HEK293 (cell line): Measurements from ENCODE around the gene C17orf67.
A peak's percentile ranks its signal among the peaks of the same experiment; 100 is the strongest.

ENCODE experiments used
- CTCF ChIA-PET: fragments of 350-600 bp; formaldehyde crosslinking; extraction: SDS; loops from one replicate; lab custom pipeline; 2021; ENCODE audit warnings: antibody characterized with exemption; lab: Yijun Ruan, JAX
- POLR2A ChIA-PET: fragments of 300-600 bp; formaldehyde crosslinking; extraction: SDS; loops from one replicate; lab custom pipeline; 2020; ENCODE audit warnings: antibody characterized with exemption, inconsistent platforms; lab: Yijun Ruan, JAX
- H3K27ac ChIP-seq: fragments of 200-500 bp; sonication (Bioruptor generic); 2 replicates; pipeline ENCODE4 v1.5.1; 2014; ENCODE audit warnings: low read depth, low read length, control low read depth, inconsistent platforms; ENCODE audit errors: extremely low read depth
- H3K36me3 ChIP-seq, 2 experiments: fragments of 200-500 bp in 1 of 2; sonication (Bioruptor generic) in 1 of 2; 1 replicate in 1 of 2; 2 replicates in 1 of 2; pipeline ENCODE4 v1.5.1; 2014 to 2017; ENCODE audit warnings: inconsistent platforms in 2 of 2, low read length in 2 of 2; ENCODE audit not compliant: control insufficient read depth in 2 of 2, insufficient read depth in 1 of 2
- H3K4me1 ChIP-seq: fragments of 200-500 bp; sonication (Bioruptor generic); 2 replicates; pipeline ENCODE4 v1.5.1; 2014; ENCODE audit warnings: mild to moderate bottlenecking, low read length, inconsistent platforms; ENCODE audit not compliant: control insufficient read depth, insufficient read depth
- H3K4me3 ChIP-seq: 2 replicates; pipeline ENCODE4 v1.5.1; 2011; ENCODE audit warnings: low read depth, mild to moderate bottlenecking, control low read depth, low read length, moderate library complexity
- H3K9me3 ChIP-seq: fragments of 200-500 bp; sonication (Bioruptor generic); 2 replicates; pipeline ENCODE4 v1.5.1; 2014; ENCODE audit warnings: low read depth, low read length, inconsistent platforms; ENCODE audit not compliant: control insufficient read depth, insufficient read depth
- ATF2 ChIP-seq: fragments of 450-650 bp; formaldehyde crosslinking; IDR thresholded peaks from 2 replicates; pipeline ENCODE4 v1.5.1; 2016; ENCODE audit warnings: missing biosample characterization, missing genetic modification characterization, low read depth
- KLF9 ChIP-seq: fragments of 450-650 bp; formaldehyde crosslinking; IDR thresholded peaks from 2 replicates; pipeline ENCODE4 v1.5.1; 2016; ENCODE audit warnings: missing biosample characterization, missing genetic modification characterization, low read depth
- PATZ1 ChIP-seq: fragments of 450-650 bp; formaldehyde crosslinking; IDR thresholded peaks from 2 replicates; pipeline ENCODE4 v1.5.1; 2016; ENCODE audit warnings: missing biosample characterization, missing genetic modification characterization
- TSHZ1 ChIP-seq: fragments of 450-650 bp; formaldehyde crosslinking; IDR thresholded peaks from 2 replicates; pipeline ENCODE4 v1.5.1; 2016; ENCODE audit warnings: missing biosample characterization, missing genetic modification characterization, borderline replicate concordance
- ZFP3 ChIP-seq: fragments of 450-650 bp; formaldehyde crosslinking; IDR thresholded peaks from 2 replicates; pipeline ENCODE4 v1.5.1; 2016; ENCODE audit warnings: low read depth, missing biosample characterization, missing genetic modification characterization
- ZNF19 ChIP-seq: fragments of 450-650 bp; formaldehyde crosslinking; IDR thresholded peaks from 2 replicates; pipeline ENCODE4; 2016; ENCODE audit warnings: missing biosample characterization, missing genetic modification characterization, low read depth
- ZNF248 ChIP-seq: fragments of 450-650 bp; formaldehyde crosslinking; IDR thresholded peaks from 2 replicates; pipeline ENCODE4 v1.5.1; 2017; ENCODE audit warnings: missing biosample characterization, missing genetic modification characterization
- ZNF366 ChIP-seq: fragments of 450-650 bp; formaldehyde crosslinking; conservative IDR thresholded peaks from 2 replicates; pipeline ENCODE4 v1.5.1; 2016; ENCODE audit warnings: missing biosample characterization, missing genetic modification characterization
- ZNF423 ChIP-seq: fragments of 450-650 bp; formaldehyde crosslinking; IDR thresholded peaks from 2 replicates; pipeline ENCODE4 v1.5.1; 2016; ENCODE audit warnings: missing biosample characterization, missing genetic modification characterization
- ZNF76 ChIP-seq: fragments of 450-650 bp; formaldehyde crosslinking; IDR thresholded peaks from 2 replicates; pipeline ENCODE4; 2016; ENCODE audit warnings: low read depth, missing biosample characterization, missing genetic modification characterization, borderline replicate concordance
- ZNF777 ChIP-seq: fragments of 450-650 bp; formaldehyde crosslinking; IDR thresholded peaks from 2 replicates; pipeline ENCODE4 v1.5.1; 2017; ENCODE audit warnings: missing biosample characterization, missing genetic modification characterization, borderline replicate concordance
- ZNF837 ChIP-seq: fragments of 450-650 bp; formaldehyde crosslinking; IDR thresholded peaks from 2 replicates; pipeline ENCODE4 v1.5.1; 2016; ENCODE audit warnings: missing biosample characterization, missing genetic modification characterization
- ZXDB ChIP-seq: fragments of 450-650 bp; formaldehyde crosslinking; IDR thresholded peaks from 2 replicates; pipeline ENCODE4 v1.5.1; 2016; ENCODE audit warnings: missing biosample characterization, missing genetic modification characterization

Gene C17orf67

DNA sequence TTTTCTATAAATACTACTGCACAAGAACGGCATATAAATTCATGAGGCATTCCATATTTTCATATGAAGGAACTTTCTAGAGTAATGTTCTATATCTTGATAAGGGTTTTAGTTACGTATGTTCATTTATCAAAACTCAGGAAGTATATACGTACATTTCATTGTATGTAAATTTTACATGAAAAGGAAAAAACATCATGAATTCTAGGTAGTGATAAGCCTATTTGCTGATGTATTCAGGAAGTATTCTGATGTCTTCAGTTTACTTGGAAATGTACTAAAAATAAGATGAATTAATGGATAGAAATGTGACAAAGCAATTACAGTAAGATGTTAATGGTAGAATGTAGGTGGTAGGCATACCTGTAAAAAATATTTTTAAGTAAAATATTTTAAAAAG lies 5.0 kb upstream of the C17orf67 start:
- Histone ChIP-seq H3K9me3 (no peaks in the 10 kb centered on the region), H3K4me3 (no peak overlapping the region), H3K27ac (no peak overlapping the region)
- no peak for TF ChIP-seq PATZ1 (tag by site-specific recombination)
- TF ChIP-seq ZNF423 = no peak
- no peak for TF ChIP-seq ZNF837 (tag by site-specific recombination)
- no peak for TF ChIP-seq TSHZ1 (tag by site-specific recombination)
- TF ChIP-seq ZNF19 (tag by site-specific recombination) = no peak
- TF ChIP-seq ATF2 (tag by site-specific recombination) = no peak
- TF ChIP-seq, all 188 proteins: peak for 0
- POLR2A ChIA-PET = no interaction called here
- CTCF ChIA-PET = interaction anchor here (0.7 to 3.7 kb wide), 3 partner anchors 19 to 75 kb away, joined by 3 to 13 read pairs (median 3); no protein-coding TSS in a partner anchor
- Histone ChIP-seq H3K36me3 (peaks cover 32 to 44% of the 10 kb centered on the region in 2 experiments), H3K4me1 (peaks cover 16% of the 10 kb centered on the region)

GRCh38 chr17:56835264-56835585 lies 1.5 kb upstream of the C17orf67 start:
- Histone ChIP-seq H3K9me3 (no peaks in the 10 kb centered on the region), H3K4me1 (peaks cover 23% of the 10 kb centered on the region), H3K36me3 (peaks cover 27 to 37% of the 10 kb centered on the region in 2 experiments), H3K27ac (peak overlapping the region; percentile 95; the same call in 1 of the 2 replicates), H3K4me3 (peak overlapping the region; percentile 69)
- ChIA-PET CTCF (interaction anchor here (0.6 to 2.3 kb wide), 7 partner anchors 9 to 1338 kb away, joined by 3 to 18 read pairs (median 4); no protein-coding TSS in a partner anchor), POLR2A (interaction anchor here (1.1 to 1.3 kb wide), 2 partner anchors 17 to 48 kb away, joined by 3 read pairs; no protein-coding TSS in a partner anchor)
- no peak for TF ChIP-seq ZNF248 (tag by site-specific recombination)
- TF ChIP-seq ZNF777 (tag by site-specific recombination) = no peak
- peak; percentile 56; the same call in 1 of the 2 replicates for TF ChIP-seq ZFP3 (tag by site-specific recombination)
- TF ChIP-seq KLF9 (tag by site-specific recombination) = no peak
- 0 out of 2 replicates have a peak, but pooled peaks have one; percentile 30 for TF ChIP-seq ZNF76 (tag by site-specific recombination)
- TF ChIP-seq ZNF366 (tag by site-specific recombination) = no peak; the same call in 1 of the 2 replicates
- no peak for TF ChIP-seq ZXDB (tag by site-specific recombination)
